Tibial nerve (tissue), 4 donors: ENCODE data around the gene PRR9.

Experiments
- CTCF ChIP-seq, 5 experiments: fragments of 200-600 bp in 3 of 5; fragments of 450-650 bp in 2 of 5; sonication (generic) in 3 of 5; IDR thresholded peaks; one replicate each; pipeline ENCODE4 v1.5.1; 2016 to 2019; ENCODE audit warnings: antibody characterized with exemption in 5 of 5, mild to moderate bottlenecking in 3 of 5, moderate library complexity in 2 of 5
- EP300 ChIP-seq, 2 donors: sonication (generic); formaldehyde crosslinking; IDR thresholded peaks; one replicate each; pipeline ENCODE4 v1.6.1; 2017; ENCODE audit warnings: antibody characterized with exemption in 2 of 2, mild to moderate bottlenecking in 1 of 2
- POLR2A ChIP-seq, 2 donors: fragments of 450-650 bp; IDR thresholded peaks; one replicate each; pipeline ENCODE4 v1.6.1; 2017; ENCODE audit warnings: antibody characterized with exemption in 2 of 2, mild to moderate bottlenecking in 2 of 2, moderate library complexity in 2 of 2

DNA sequence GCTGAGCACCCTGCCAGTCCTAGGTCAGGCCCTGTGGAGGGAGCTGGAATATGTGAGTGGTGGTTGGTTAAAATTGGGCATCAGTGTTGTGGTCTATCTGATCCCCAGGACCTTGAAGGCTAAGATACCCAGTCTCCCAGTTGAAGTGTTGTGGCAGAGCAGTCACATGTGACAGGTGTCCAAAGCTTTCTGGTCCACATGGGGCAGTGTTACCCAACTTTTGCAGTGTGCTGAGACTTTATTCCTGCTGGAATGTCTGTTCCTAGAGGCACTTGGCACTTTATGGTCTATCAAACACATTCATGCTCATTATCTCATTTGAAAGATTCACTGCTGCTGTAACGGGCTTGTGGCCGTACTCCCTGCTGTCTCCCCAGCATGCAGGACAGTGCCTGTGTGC lies 21.1 kb downstream of the PRR9 start:
- TF ChIP-seq CTCF (IDR thresholded peaks at IDR 0.05): no peak
- no peak for TF ChIP-seq POLR2A (IDR thresholded peaks at IDR 0.05)
- TF ChIP-seq EP300 (IDR thresholded peaks at IDR 0.05): no peak
